GM21723 (cell line): ENCODE results near the gene LSAMP.

Experiments used
- ATAC-seq: cut with Tn5 transposase; IDR thresholded peaks from one replicate; pipeline ENCODE4 v1.9.1; 2021; ENCODE audit warnings: mild to moderate bottlenecking, moderate library complexity; ENCODE audit not compliant: unreplicated experiment

The LSAMP gene

DNA sequence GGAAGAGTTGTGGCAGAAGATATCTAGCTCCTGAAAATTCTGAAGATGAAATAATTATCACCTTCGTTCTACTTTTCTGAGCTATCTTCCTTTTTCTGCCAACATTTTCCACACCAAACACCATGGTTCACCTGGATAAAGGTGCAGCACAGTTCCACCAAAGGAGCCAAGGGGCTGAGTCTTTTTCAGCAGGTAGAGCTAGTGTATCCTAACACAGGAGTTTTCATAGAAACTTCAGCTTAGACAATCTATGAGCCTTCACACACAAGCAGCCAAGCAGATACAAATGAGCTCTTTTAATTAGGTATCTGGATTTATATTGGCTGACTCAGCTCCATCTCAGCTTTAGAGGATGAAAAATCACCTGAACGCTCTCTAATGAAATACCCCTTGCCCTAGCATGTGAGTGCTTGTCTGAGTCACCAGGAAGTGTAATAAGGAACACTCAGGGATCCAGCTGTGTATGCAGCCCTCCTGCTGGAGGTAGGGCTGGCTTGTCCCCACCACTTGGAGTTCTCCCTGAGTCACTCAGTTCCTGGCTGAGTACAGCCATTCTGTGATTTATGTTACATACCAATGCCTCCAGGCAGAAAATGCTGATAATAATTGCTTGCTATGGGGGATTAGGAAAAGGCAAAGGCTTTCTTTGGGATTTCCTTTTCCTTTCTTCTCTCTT is 385.7 kb downstream of the LSAMP start:
- no peak for ATAC-seq

DNA sequence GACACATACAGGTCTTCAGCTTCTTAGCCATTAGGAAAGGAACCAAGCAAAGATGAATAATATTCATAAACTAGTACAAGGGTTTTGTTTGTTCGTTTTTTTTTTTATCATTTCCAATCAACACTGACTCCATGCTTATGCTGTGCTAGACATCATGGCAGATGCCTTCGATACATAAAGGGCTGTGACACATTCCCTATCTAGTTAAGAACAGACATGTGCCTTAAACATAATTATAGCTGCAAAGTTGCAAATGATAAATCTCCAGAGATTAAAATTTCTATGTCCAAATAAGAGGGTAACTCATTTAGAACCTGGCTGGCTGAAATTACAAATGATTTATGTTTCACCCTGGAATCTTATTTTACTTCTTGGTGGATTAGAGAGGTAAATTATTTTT is 386.4 kb downstream of the LSAMP start:
- no peak for ATAC-seq

DNA sequence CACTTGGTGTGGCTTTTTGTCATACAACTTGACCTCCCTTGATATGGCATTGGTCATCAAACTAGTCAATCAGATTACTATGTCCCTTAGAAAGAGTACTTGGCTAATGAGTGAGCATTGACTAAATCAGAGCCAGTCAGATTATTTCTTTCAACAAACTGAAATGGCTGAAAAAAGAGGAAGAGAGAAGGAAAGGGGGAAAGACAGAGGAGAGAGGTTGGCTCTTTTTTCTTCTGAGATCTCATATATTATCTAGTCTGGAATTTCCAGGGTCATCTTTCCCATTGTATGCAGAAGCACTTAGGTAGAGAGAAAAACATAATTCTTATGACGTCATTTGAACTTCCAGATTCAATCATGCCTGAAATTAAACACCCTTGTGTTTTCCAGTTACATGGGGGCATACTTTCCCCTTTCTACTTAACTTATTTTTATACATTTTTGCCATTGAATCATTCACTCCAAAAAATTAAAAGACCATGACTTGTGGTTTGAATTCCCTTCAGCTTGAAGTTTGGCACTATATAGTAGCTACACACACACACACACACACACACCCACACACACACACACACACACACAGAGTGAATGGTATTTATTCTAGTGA is 387.8 kb downstream of the LSAMP start:
- ATAC-seq, result no peak

DNA sequence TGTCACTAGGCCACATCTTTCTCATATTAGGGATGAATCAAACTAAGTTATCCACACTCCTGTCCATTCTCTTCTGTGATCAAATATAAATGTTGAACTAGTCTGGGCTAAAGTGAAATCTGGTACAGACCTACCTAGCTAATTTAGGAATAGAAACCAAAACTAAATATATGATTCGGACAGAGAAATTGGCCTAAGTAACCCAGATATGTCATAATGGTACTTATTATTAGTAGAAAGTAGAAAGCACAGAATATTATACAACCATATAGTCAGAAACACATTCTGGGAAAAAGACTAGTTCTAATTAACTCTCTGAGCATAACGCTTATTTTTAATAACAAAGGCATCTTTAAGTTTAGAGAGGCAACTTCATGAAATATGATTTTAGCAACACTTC is 389.0 kb downstream of the LSAMP start:
- peak; percentile 92 for ATAC-seq

DNA sequence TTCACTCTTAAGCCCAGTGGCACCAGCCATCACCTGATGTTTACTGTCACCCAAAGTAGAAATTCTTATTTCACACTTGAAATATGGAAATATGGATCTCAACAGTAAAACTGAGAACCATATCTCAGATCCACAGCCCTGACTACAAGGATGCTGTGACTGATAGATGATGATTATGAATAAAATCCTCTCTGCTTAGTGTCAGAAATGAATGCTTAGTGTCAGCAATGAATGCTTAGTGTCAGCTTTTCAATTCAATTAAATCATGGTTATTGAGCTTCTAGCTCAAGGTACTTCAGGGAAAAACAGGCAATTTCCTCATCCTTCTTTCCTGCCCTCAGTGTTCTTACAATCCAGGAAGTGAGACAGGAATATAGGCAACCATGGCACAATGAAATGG is 392.3 kb downstream of the LSAMP start:
- no peak for ATAC-seq

DNA sequence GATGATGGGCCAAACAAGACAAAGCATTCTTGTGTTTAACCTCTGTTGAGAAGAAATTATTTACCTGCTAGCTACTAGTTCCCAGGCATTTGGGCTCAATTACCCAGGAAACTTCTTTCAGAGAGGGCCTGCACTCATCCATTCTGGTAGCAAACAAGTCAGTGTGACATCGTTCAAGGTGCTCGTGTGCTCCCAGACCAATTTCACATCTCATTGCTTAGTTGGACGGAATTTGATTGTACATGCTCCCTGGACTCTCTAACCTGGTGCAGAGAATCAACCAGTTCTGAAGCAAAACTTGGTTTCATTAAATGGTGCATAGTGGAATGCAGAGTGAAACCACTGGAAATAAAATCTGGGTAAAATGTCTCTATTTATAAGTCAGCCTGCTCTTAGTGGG is 392.7 kb downstream of the LSAMP start:
- ATAC-seq, result no peak

DNA sequence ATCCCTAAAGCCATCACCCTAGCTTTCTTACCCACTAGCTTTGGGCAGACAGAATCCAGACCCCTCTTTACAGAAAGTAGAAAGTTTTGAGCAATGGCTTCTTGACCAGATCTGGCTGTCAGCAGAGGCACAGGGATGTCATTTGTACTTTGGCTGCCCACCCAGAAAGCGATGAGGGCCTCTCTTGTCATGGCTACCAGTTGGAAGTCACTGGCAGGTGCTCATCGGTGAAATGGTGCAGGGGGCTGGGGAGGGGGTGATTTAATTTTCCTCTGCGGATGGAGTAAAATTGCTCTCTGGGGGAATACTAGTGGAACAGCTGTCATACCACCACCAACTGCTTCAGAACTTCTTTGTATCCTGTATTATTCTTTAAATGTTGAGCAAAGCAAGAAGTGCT is 393.7 kb downstream of the LSAMP start:
- ATAC-seq, result no peak

DNA sequence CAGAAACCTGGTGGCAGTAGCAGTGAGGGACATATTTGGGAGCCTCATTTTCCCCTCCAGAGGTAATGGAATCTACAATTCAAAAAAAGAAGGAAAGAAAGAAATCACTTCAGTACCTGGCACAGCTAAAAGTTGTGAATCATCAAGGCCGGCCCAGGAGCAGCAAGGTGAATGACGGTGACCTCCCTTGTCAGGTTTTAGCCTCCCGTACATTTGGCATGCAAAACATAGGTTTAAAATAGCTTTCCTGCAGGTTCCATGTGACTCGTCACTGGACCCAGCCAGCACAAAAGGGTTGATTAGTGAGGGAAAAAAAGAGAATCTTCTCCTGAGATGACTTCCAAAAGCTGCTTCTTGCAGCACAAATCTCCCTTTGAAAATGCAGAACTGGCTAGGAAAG is 394.2 kb downstream of the LSAMP start:
- ATAC-seq, result no peak

DNA sequence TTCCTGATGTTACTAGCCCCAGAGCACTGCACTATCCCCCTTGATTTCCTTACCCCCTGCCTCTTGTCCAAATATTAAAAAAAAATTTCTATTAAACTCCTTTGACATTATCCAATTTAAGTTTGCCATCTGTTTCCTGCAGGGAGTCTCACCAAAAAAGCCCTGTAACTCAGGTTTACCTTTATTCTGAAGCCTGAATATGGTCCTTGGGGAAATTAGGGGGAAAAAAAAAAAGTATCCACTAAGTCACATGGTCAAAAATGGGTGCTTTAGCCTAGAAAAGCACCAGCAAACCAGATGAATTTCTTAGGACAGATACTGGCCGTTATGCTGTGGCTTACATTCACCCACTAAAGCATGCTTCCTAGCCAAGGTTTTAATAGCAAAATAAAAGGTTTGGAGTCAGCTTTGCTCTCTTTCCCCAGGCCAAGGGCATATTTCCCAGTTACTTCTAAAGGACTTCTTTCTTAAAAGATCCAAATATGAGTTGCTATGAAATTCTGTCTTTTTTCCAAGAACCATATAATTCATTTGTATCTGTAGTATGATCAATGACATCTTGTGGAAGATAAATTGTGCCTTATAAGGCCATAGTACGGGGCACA is 394.9 kb downstream of the LSAMP start:
- no peak for ATAC-seq

DNA sequence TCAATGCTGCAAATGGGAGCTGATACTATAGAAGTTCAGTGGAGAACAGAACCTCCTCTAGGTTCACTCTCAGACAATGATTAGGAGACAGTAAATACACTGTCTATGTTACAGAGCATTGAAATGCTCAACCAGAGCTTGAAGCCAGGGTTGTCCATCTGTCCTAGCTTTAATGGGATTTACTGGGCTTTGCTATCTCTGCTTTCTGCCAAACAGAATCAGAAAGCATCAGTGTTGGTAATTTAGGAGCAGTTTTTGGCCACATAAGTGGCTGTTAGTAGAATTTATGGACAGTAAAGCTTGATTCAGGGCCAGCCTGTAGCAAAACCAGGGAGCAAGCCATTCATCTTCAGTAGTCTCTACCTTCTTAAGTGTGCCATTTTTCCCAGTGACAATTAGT is 396.3 kb downstream of the LSAMP start:
- no peak for ATAC-seq

DNA sequence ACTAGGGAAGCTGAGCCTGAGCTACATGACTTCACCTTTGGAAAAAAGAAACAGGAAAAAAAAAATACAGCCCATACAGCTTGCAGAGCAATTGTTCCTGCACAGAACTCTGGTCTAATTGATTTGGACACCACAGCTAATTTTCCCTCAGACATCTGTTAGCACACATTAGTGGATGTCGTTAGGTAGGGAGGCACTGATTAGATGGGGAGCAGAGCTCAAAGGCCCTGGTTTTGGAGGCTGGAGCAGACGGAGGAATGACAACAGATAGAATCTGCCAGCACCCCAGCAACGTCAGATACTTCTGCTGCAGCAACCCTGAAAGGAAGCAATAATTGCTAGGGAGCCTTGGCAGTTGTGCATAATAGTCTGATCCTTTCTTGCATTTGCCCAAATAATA is 398.9 kb downstream of the LSAMP start:
- no peak for ATAC-seq

DNA sequence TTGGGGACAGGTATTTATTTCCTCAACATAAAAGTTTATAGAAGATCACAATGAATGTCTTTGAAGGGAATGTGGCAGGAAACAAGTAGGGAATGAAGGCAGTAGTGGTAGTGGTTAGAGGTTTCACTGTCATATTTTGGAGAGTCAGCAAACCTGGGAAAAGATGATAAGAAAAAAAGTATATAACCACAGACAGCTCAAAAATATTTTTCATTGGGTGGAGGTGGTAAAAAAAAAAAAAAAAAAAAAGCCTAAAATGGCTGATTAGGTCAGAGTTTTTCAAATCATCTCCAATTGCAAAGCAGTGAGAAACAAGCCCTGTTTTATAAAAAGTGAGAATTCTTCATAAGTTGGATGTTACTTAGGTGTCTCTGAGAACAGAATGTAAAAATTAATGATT is 400.0 kb downstream of the LSAMP start:
- ATAC-seq, result no peak

DNA sequence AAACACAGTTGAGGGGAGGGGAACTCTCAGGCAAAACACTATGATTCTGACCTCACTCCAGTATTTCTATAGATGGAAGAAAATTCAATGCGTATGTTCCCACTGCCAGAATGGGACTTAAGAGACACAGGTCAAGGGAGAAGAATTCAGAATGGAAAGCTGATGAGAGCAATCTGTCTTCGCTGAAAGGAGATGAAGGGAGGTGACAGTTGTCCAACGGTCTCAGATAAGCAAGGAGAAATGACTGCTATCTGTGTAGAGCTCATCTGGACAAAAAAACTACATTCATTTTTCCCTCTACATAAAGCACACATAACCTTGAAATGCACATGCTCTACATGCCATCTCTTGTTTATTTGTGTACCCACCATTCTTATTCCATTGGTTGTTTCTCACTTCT is 405.1 kb downstream of the LSAMP start:
- no peak for ATAC-seq

DNA sequence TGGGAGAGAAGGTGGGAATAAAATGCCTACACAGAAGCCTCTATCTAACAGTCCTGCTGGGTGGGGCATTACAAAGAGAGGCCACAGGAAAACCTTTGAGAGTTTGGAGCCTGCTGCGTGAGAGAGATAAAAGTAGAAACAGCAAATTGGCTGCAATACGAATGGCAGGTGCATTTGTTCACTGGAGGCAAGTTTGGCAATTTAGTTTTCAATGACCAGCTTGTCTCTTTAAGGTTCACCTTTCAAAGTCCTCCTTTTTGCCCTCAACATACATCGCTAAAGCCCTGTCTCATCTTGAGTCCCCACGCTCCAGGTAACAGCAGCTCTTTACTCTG is 405.7 kb downstream of the LSAMP start:
- ATAC-seq, result no peak

DNA sequence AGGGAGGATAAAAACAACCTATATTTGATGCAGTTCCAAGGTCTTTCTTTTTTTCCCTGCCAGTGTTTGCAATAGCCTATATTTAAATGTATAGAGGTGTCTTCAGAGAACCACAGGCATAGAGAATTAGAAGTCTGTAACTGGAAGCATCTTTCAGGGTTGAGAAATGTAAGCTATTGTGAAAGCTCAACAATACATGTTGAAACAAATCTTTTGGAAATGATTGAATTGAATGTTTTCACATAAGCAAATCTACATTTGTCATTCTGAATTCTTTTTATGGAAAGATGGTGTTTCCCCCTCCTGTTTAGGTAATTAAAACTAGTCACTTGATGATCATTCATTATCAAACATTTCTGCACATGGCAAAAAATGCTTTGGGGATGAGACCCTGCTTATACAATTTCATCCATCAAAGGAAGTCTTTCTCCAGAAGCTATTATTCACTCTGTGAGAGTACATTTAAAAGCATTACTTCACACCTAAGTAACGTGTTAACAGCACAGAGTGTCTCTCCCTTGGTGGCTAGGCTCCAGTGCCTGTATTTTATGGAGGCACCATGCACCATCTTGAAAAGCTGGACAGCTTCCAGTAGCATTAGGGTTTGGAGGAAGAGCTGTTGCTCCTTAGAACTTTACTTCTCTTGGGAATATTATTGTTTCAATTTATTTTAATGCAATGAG is 406.2 kb downstream of the LSAMP start:
- ATAC-seq, result no peak

DNA sequence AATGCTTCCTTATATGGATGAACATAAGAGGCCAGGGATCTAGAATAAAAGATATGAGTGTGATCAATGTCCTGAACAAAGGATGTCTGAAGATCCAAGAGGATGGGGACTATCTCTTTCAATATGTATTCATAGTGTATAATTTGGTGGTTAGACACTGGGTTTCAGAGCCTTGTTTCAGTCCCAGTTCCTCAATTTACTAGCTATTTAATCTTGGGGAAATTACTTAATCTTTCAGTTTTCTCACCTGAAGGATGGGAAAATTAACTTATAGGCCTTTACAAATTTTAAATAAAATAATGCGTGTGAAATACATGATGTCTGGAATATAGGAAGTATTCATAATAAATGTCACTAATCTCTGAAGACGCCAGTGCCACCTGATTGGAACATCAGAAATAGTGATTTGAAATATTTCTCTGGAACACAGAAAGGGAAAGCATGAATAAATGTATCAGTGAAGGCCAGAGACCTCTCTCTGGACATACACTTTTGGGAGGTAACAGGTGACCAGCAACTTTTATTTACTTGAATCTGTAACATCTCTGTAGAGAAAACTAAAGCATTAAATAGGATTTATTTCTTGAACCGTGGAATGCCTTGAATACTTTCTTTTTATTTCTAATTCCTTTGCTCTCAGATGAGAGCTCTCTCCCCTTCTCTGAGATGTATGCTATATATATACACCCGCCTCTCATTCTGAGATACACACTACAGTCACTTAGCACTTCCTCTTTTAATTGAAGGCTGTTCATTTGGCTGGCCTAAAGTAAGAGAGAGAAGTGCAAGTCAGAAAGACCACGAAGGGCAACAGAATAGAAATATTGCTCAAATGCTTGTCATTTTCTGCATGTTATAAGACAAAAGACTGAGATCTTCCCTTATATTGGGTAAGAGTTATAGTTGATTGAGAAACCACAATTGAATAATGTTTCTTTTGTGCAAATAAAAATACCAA is 407.1 kb downstream of the LSAMP start:
- peak; percentile 99 for ATAC-seq

DNA sequence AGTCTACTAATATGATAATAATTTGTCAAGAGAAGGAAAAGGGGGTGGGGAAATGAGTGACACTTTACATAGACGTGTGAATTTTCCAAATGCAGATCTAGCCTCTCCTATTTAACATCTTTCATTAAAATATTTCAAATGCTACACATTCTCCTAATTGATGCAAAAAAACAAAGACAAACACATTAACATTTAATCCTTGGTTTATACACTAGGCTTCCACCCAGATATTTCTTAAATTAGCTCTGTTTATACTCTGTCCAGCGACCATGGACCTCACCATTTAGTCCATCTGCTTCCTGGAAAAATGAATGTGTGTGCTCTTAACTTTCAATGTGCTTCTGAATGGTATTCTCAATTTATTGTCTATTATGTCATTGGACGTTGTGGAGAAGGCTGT is 409.9 kb downstream of the LSAMP start:
- ATAC-seq, result no peak

DNA sequence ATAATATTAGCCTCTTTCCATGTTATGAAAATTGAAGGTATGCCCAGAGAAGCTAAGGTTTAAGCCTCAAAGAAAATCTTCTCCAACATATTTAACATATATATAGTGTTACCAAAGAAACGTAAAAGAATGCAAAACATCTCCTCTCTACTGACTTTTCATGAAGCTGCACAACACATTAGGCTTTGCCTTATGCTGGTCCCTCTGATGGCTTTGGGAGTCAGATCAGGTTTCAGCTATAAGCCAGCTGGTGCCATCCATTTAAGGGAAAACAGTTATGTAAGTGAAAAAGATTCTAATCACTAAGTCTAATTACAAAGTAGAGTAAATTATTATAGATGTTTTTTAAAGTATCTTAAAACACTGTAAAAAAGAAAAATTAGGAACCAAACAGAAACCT is 410.5 kb downstream of the LSAMP start:
- ATAC-seq, result no peak

DNA sequence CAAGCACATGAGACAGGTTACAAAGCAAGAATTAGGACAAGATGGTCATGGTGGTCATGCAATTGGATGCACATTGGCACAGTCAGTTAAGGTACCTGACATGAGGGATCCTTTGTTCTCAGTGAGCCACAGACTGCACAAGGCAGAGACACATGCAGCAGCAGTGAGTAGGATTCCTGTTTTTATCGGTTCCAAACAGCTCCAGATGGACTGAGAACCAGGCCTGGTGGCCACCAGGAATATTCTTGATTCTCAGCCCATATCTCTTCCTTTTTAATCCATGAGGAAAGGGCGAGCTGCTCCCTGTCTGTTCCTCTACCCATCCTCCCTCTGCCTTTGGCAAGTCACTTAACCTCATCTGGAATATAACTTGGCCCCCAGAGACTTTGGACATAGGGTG is 411.2 kb downstream of the LSAMP start:
- no peak for ATAC-seq

DNA sequence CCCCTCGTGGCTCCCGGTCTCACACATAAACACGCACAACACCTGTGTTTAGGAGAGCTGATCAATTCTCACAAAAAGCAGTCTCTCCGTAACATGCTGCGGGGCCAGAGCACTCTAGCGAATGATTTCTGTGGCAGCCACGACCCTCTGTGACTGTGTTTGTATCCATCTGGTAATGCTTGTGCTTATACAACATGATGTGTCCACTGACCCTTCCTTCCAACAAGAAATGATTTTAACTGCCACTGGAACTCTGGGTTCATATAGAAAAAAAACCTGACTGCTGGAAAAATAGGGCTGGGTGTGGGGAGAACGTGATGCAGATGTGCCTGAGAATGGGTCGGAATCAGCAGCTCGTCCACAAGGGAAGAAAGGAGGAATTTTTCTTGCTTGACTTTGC is 411.8 kb downstream of the LSAMP start:
- no peak for ATAC-seq

DNA sequence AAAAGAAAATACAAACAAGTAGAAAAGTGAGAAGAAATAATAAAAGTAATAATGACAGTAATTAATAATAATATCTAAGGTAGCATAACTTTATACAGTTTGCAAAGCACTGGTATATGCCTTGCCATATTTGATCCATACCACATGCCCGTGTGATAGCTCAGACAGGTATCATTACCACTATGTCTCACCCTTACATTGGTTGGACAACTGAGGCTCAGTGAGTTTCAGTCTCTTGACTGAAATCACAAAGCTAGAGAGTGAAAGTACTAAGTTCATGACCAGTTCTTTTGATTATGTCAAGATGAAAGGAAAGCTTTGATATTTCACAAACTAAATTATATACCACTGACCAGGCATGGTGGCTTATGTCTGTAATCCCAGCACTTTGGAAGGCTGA is 413.1 kb downstream of the LSAMP start:
- ATAC-seq, result no peak
